Osteocyte (in vitro differentiated cells): ENCODE data around the gene CCNK. TPM values are rescaled to one million over a fixed set of nuclear protein-coding genes. Genes with fewer than 3 reads are reported as not detected.

ENCODE experiments used
- DNase-seq: peaks from one replicate; pipeline ENCODE4 v3.0.0; 2021; ENCODE audit warnings: mixed read lengths; ENCODE audit not compliant: unreplicated experiment; ENCODE audit errors: extremely low spot score
- H3K27ac Mint-ChIP-seq: one replicate; pipeline ENCODE4 v1.8.0; 2021; ENCODE audit warnings: mild to moderate bottlenecking, mixed read lengths; ENCODE audit not compliant: unreplicated experiment
- H3K27me3 Mint-ChIP-seq: one replicate; pipeline ENCODE4 v1.8.0; 2021; ENCODE audit warnings: mixed read lengths; ENCODE audit not compliant: unreplicated experiment
- H3K36me3 Mint-ChIP-seq: one replicate; pipeline ENCODE4 v1.8.0; 2021; ENCODE audit warnings: mixed read lengths; ENCODE audit not compliant: unreplicated experiment
- H3K4me1 Mint-ChIP-seq: one replicate; pipeline ENCODE4 v1.8.0; 2021; ENCODE audit warnings: mixed read lengths; ENCODE audit not compliant: unreplicated experiment
- H3K4me3 Mint-ChIP-seq: one replicate; pipeline ENCODE4 v1.8.0; 2021; ENCODE audit warnings: mild to moderate bottlenecking, moderate library complexity, mixed read lengths; ENCODE audit not compliant: unreplicated experiment
- H3K9me3 Mint-ChIP-seq: one replicate; pipeline ENCODE4 v1.8.0; 2021; ENCODE audit warnings: mixed read lengths; ENCODE audit not compliant: unreplicated experiment
- CTCF ChIP-seq: fragments of 200-600 bp; sonication (generic); IDR thresholded peaks from 2 replicates; pipeline ENCODE4 v1.5.0; 2021; ENCODE audit warnings: antibody characterized with exemption, mild to moderate bottlenecking, moderate library complexity
- total RNA-seq: library from RNA; stranded (reverse); gene quantifications from 2 replicates; pipeline ENCODE4 v1.2.1, GENCODE V29; 2021

CCNK gene
- total RNA-seq, 1 donor from 2014 or later: 57.4 TPM

GRCh38 chr14:99436247-99437180 is 44.7 kb upstream of the CCNK start:
- no peak for TF ChIP-seq CTCF
- Mint-ChIP-seq H3K4me1 (no peaks in the 10 kb centered on the region), H3K4me3 (no peak overlapping the region), H3K36me3 (peaks cover 22% of the 10 kb centered on the region), H3K27me3 (no peaks in the 10 kb centered on the region), H3K27ac (no peak overlapping the region), H3K9me3 (no peaks in the 10 kb centered on the region)
- DNase-seq: peak; percentile 48

- Mint-ChIP-seq H3K9me3 (no peaks in the 10 kb centered on the region), H3K27me3 (no peaks in the 10 kb centered on the region), H3K27ac (no peak overlapping the region), H3K4me1 (no peaks in the 10 kb centered on the region), H3K36me3 (peaks cover 29% of the 10 kb centered on the region), H3K4me3 (no peak overlapping the region)
- peak; percentile 6 for DNase-seq
- TF ChIP-seq CTCF: no peak
These were observed 43.5 kb upstream of the CCNK start for GRCh38 chr14:99437706-99438105.

DNA sequence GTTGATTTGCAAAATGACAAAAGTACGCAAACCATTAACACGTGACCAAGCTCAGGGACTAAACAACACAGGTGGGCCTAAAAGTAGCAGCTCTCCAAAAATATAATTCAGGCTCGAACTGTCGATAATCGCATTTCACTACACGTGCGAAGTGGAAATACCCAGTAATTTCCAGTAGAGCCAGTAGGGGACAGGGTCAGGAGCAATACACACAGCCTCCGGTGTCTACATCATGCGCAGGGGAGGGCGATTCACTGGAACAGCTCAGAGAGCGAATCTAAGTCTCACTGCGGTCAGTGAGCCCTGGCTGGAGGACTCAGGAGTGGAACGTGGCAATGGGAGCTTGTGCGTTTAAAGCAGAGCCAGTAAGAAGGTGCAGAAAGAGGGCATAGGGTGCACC is 40.9 kb upstream of the CCNK start:
- Mint-ChIP-seq H3K4me3 (no peak overlapping the region), H3K27me3 (no peaks in the 10 kb centered on the region), H3K36me3 (peaks cover 29% of the 10 kb centered on the region), H3K4me1 (no peaks in the 10 kb centered on the region), H3K27ac (no peak overlapping the region), H3K9me3 (no peaks in the 10 kb centered on the region)
- no peak for TF ChIP-seq CTCF
- DNase-seq: no peak

DNA sequence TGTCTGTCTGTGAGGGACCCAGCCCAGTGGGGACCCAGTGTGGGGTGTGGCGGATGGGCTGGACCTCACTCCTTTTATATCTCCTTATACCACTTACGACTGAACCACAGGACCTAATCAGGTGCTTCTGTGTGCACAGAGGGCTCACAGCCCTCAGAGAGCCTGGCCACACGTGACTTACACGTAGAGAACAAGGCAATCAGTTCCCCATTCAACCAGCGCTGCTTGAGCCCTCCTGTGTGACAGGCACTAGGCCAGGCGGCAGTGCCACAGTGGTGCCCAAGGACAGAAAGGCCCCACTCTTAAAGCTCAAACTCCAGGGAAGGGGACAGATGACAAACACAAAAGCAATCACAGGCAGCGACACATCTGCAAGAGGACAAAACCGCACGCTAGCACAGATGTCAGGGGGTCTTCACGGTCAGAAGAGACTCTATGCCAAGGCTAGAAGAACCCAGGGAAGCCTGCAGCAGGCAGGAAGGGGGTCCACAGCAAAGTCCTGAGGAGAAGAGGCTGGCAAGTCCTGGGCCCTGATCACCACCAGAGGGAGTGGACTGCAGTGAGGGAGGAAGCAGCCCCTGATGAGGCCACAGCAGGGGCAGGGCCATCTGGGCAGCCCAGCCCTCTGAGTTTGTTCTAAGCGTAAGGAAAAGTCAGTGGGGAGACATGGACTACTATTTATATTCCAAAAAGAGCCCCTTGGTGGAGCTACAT is 39.9 kb upstream of the CCNK start:
- Mint-ChIP-seq H3K4me1 (no peaks in the 10 kb centered on the region), H3K36me3 (peaks cover 30% of the 10 kb centered on the region), H3K27ac (no peak overlapping the region), H3K27me3 (no peaks in the 10 kb centered on the region), H3K4me3 (no peak overlapping the region), H3K9me3 (no peaks in the 10 kb centered on the region)
- TF ChIP-seq CTCF: peak; percentile 26
- no peak for DNase-seq

DNA sequence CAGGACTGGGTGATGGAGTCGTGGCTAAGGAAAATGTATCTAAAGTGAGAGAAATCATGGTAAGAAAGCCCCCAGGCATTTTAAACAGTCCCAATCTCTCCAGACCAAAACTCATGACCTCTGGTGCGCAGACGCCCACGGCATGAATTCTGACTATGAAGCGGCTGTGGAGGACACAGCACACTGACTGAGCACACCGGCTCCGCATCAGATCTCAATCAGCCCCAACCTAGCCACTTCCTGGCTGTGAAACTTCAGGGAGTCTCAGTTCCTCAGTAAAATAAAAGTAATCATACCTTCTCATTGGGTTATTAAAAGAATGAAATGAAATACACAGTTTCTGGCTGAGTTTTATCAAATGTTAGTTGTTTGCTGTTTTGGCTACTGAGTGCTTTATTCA is 39.3 kb upstream of the CCNK start:
- Mint-ChIP-seq H3K27me3 (no peaks in the 10 kb centered on the region), H3K36me3 (peaks cover 33% of the 10 kb centered on the region), H3K9me3 (no peaks in the 10 kb centered on the region), H3K4me3 (no peak overlapping the region), H3K27ac (no peak overlapping the region), H3K4me1 (no peaks in the 10 kb centered on the region)
- DNase-seq: no peak
- TF ChIP-seq CTCF: no peak
